HepG2 (cell line): ENCODE results near the gene VPS9D1. TPM values are rescaled to one million over a fixed set of nuclear protein-coding genes. Genes with fewer than 3 reads are reported as not detected.
A peak's percentile ranks its signal among the peaks of the same experiment; 100 is the strongest.

Experiments used
- CBFB ChIP-seq: sonication (generic); formaldehyde crosslinking; IDR thresholded peaks from 2 replicates; pipeline ENCODE4 v1.4.0; 2020; ENCODE audit warnings: missing genetic modification reagents
- ESRRA ChIP-seq: sonication (generic); formaldehyde crosslinking; IDR thresholded peaks from 2 replicates; pipeline ENCODE4 v1.5.1; 2020; ENCODE audit warnings: mild to moderate bottlenecking, low read depth, missing genetic modification reagents
- FOXP1 ChIP-seq, 2 experiments: fragments of 450-650 bp in 1 of 2; IDR thresholded peaks; 2 replicates each; pipeline ENCODE4 v1.6.1; 2017 to 2018; ENCODE audit warnings: antibody characterized with exemption in 1 of 2
- LCORL ChIP-seq, 2 experiments: fragments of 450-650 bp in 1 of 2; sonication (generic) in 1 of 2; formaldehyde crosslinking in 1 of 2; IDR thresholded peaks; 2 replicates each; pipeline versions ENCODE4 v1.5.0 to v1.6.1; 2017 to 2020; ENCODE audit warnings: antibody characterized with exemption in 1 of 2, missing genetic modification reagents in 1 of 2
- NCOR1 ChIP-seq: fragments of 200-600 bp; sonication (generic); IDR thresholded peaks from 2 replicates; pipeline ENCODE4 v1.7.0; 2017; ENCODE audit warnings: antibody characterized with exemption, low read length, borderline replicate concordance
- PAF1 ChIP-seq: IDR thresholded peaks from 2 replicates; pipeline ENCODE4 v1.6.1; 2016; ENCODE audit warnings: missing genetic modification reagents, missing compliant biosample characterization
- PHF8 ChIP-seq: sonication (generic); formaldehyde crosslinking; IDR thresholded peaks from 2 replicates; pipeline ENCODE4 v1.5.0; 2020; ENCODE audit warnings: missing genetic modification reagents
- POLR2AphosphoS2 ChIP-seq: IDR thresholded peaks from 2 replicates; pipeline ENCODE4 v1.6.1; 2011; ENCODE audit warnings: low read depth, low read length, improper control_type of control experiment
- SP1 ChIP-seq, 2 experiments: fragments of 450-650 bp in 1 of 2; sonication (generic) in 1 of 2; formaldehyde crosslinking in 1 of 2; IDR thresholded peaks; 2 replicates each; pipeline versions ENCODE4 v1.4.0 to v1.6.1; 2016 to 2020; ENCODE audit warnings: missing genetic modification reagents in 1 of 2
- ZNF143 ChIP-seq: sonication (generic); formaldehyde crosslinking; IDR thresholded peaks from 2 replicates; pipeline ENCODE4 v1.4.0; 2020; ENCODE audit warnings: missing genetic modification reagents
- ZNF772 ChIP-seq: sonication (generic); formaldehyde crosslinking; IDR thresholded peaks from 2 replicates; pipeline ENCODE4 v1.5.0; 2020; ENCODE audit warnings: mild to moderate bottlenecking, missing genetic modification reagents
- ZSCAN30 ChIP-seq: sonication (generic); formaldehyde crosslinking; IDR thresholded peaks from 2 replicates; pipeline ENCODE4 v1.5.0; 2020; ENCODE audit warnings: mild to moderate bottlenecking, missing genetic modification reagents
- polyA plus RNA-seq, 8 experiments: library from polyadenylated mRNA; depleted of rRNA in 3 of 8; stranded (reverse) in 7 of 8; unstranded in 1 of 8; fragments of >200 nt; fragmentation: Illumina TruSeq in 4 of 8; extraction: Trizol in 4 of 8; gene quantifications; 2 replicates each; pipeline versions ENCODE4 v1.2.1 to v1.2.3, GENCODE V29; 2011 to 2016; ENCODE audit warnings: low read depth in 4 of 8, missing spikeins in 1 of 8, mixed read lengths in 1 of 8; ENCODE audit not compliant: insufficient read depth in 1 of 8
- total RNA-seq, 5 experiments: library from RNA; depleted of rRNA; stranded (reverse); fragments of >200 nt; fragmentation: Illumina TruSeq; extraction: Trizol; gene quantifications; 2 replicates each; pipeline ENCODE4 v1.2.3, GENCODE V29; 2016; ENCODE audit warnings: low read depth in 1 of 5
- TF ChIP-seq, protein P1 (sequence below): sonication (generic); formaldehyde crosslinking; IDR thresholded peaks from 2 replicates; pipeline ENCODE4 v1.5.0; 2020; ENCODE audit warnings: mild to moderate bottlenecking, missing genetic modification reagents
- TF ChIP-seq, protein P2 (sequence below): IDR thresholded peaks from 2 replicates; pipeline ENCODE4 v1.6.1; 2016; ENCODE audit warnings: mild to moderate bottlenecking, missing biosample characterization, missing genetic modification reagents
- TF ChIP-seq, protein P3 (sequence below): sonication (generic); formaldehyde crosslinking; IDR thresholded peaks from 2 replicates; pipeline ENCODE4 v1.5.0; 2020; ENCODE audit warnings: mild to moderate bottlenecking, missing genetic modification reagents
- TF ChIP-seq, protein P4 (sequence below): sonication (generic); formaldehyde crosslinking; IDR thresholded peaks from 2 replicates; pipeline ENCODE4 v1.5.0; 2020; ENCODE audit warnings: missing genetic modification reagents, mild to moderate bottlenecking, borderline replicate concordance
- TF ChIP-seq, protein P5 (sequence below): sonication (generic); formaldehyde crosslinking; IDR thresholded peaks from 2 replicates; pipeline ENCODE4 v1.4.0; 2020; ENCODE audit warnings: missing genetic modification reagents, borderline replicate concordance

Gene VPS9D1
- total and polyA plus RNA-seq, 2 of the 13 experiments (the other 11 are each of a cell fraction or from before 2014, with no cell fraction given) = 10.1 to 13.2 TPM

DNA sequence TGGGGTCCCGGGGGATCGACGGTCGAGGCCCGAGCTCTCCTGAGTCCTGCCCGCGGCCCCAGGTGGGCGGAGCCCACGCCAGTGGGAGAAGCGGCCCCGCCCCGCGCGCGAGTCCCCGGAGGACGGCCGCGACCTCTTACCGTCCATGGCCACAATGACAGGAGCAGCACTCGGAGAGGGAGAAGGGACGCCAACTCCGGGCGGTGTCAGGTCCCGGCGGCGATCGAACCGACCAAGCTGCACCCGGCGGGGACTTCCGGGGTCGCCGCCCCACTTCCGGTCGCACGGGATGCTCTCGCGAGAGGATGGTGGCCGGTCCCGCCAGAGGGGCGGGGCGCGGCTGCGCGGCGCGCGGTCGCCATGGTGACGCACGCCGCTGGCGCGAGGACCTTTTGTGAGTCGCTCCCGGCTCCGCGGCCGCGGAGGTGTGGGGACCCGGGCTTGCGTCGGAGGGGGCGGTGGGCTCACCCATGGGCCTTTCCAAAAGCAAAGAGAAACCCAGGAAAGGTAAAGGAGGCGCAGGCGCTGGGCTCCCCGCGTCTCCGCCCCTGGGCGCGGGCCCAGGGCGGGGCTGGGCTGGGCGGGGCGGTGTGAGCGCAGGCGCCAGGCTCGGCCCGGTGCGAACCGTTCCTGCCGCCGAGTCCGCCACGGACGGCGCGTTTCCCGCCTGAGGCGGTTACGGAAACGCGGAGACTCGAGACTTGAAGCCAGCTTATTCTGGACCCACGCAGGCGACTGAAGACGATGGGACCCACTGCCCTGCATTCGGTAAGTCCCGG, 63.1 kb downstream of the VPS9D1 start, which contains the start of the genes CHMP1A and SPATA33 (continued):
- TF ChIP-seq SP1 (IDR thresholded peaks at IDR 0.05) = no peak
- TF ChIP-seq SP1 (CRISPR knock-in tag; IDR thresholded peaks at IDR 0.05) = 0 out of 2 replicates have a peak, but pooled peaks have one; percentile 71
- no peak for TF ChIP-seq LCORL (IDR thresholded peaks at IDR 0.05)
- TF ChIP-seq LCORL (CRISPR knock-in tag; IDR thresholded peaks at IDR 0.05) = 0 out of 2 replicates have a peak, but pooled peaks have one; percentile 77
- peak; percentile 82; the same call in 1 of the 2 replicates for TF ChIP-seq ZNF772
- TF ChIP-seq, protein P1, sequence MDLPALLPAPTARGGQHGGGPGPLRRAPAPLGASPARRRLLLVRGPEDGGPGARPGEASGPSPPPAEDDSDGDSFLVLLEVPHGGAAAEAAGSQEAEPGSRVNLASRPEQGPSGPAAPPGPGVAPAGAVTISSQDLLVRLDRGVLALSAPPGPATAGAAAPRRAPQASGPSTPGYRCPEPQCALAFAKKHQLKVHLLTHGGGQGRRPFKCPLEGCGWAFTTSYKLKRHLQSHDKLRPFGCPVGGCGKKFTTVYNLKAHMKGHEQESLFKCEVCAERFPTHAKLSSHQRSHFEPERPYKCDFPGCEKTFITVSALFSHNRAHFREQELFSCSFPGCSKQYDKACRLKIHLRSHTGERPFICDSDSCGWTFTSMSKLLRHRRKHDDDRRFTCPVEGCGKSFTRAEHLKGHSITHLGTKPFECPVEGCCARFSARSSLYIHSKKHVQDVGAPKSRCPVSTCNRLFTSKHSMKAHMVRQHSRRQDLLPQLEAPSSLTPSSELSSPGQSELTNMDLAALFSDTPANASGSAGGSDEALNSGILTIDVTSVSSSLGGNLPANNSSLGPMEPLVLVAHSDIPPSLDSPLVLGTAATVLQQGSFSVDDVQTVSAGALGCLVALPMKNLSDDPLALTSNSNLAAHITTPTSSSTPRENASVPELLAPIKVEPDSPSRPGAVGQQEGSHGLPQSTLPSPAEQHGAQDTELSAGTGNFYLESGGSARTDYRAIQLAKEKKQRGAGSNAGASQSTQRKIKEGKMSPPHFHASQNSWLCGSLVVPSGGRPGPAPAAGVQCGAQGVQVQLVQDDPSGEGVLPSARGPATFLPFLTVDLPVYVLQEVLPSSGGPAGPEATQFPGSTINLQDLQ (CRISPR knock-in tag) = no peak
- TF ChIP-seq, protein P2, sequence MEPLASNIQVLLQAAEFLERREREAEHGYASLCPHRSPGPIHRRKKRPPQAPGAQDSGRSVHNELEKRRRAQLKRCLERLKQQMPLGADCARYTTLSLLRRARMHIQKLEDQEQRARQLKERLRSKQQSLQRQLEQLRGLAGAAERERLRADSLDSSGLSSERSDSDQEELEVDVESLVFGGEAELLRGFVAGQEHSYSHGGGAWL (CRISPR knock-in tag) = peak; percentile 86
- peak; percentile 98 for TF ChIP-seq PHF8 (CRISPR knock-in tag)
- TF ChIP-seq, protein P3, sequence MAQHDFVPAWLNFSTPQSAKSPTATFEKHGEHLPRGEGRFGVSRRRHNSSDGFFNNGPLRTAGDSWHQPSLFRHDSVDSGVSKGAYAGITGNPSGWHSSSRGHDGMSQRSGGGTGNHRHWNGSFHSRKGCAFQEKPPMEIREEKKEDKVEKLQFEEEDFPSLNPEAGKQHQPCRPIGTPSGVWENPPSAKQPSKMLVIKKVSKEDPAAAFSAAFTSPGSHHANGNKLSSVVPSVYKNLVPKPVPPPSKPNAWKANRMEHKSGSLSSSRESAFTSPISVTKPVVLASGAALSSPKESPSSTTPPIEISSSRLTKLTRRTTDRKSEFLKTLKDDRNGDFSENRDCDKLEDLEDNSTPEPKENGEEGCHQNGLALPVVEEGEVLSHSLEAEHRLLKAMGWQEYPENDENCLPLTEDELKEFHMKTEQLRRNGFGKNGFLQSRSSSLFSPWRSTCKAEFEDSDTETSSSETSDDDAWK (CRISPR knock-in tag) = no peak
- TF ChIP-seq NCOR1 = no peak
- TF ChIP-seq, protein P4, sequence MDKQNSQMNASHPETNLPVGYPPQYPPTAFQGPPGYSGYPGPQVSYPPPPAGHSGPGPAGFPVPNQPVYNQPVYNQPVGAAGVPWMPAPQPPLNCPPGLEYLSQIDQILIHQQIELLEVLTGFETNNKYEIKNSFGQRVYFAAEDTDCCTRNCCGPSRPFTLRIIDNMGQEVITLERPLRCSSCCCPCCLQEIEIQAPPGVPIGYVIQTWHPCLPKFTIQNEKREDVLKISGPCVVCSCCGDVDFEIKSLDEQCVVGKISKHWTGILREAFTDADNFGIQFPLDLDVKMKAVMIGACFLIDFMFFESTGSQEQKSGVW (CRISPR knock-in tag) = no peak
- peak; percentile 41 for TF ChIP-seq ZNF143
- TF ChIP-seq ZSCAN30 (CRISPR knock-in tag) = peak; percentile 80; the same call in 1 of the 2 replicates
- TF ChIP-seq FOXP1 (IDR thresholded peaks at IDR 0.05) = no peak
- TF ChIP-seq FOXP1 (CRISPR knock-in tag; IDR thresholded peaks at IDR 0.05) = no peak
- no peak for TF ChIP-seq PAF1 (CRISPR knock-in tag)
- TF ChIP-seq CBFB (CRISPR knock-in tag) = peak; percentile 90
- TF ChIP-seq POLR2AphosphoS2 = no peak
- TF ChIP-seq, protein P5, sequence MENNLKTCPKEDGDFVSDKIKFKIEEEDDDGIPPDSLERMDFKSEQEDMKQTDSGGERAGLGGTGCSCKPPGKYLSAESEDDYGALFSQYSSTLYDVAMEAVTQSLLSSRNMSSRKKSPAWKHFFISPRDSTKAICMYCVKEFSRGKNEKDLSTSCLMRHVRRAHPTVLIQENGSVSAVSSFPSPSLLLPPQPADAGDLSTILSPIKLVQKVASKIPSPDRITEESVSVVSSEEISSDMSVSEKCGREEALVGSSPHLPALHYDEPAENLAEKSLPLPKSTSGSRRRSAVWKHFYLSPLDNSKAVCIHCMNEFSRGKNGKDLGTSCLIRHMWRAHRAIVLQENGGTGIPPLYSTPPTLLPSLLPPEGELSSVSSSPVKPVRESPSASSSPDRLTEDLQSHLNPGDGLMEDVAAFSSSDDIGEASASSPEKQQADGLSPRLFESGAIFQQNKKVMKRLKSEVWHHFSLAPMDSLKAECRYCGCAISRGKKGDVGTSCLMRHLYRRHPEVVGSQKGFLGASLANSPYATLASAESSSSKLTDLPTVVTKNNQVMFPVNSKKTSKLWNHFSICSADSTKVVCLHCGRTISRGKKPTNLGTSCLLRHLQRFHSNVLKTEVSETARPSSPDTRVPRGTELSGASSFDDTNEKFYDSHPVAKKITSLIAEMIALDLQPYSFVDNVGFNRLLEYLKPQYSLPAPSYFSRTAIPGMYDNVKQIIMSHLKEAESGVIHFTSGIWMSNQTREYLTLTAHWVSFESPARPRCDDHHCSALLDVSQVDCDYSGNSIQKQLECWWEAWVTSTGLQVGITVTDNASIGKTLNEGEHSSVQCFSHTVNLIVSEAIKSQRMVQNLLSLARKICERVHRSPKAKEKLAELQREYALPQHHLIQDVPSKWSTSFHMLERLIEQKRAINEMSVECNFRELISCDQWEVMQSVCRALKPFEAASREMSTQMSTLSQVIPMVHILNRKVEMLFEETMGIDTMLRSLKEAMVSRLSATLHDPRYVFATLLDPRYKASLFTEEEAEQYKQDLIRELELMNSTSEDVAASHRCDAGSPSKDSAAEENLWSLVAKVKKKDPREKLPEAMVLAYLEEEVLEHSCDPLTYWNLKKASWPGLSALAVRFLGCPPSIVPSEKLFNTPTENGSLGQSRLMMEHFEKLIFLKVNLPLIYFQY (CRISPR knock-in tag) = no peak; the same call in 1 of the 2 replicates
- TF ChIP-seq ESRRA (CRISPR knock-in tag) = no peak
